Fibroblast of skin of abdomen (primary cell): ENCODE results near the gene GP9.

Source experiments
- DNase-seq: peaks from one replicate; pipeline ENCODE4 v3.0.0-alpha.2; 2013

The GP9 gene

GRCh38 chr3:129028866-129029265 is 31.7 kb upstream of the GP9 start:
- DNase-seq = no peak

- no peak for DNase-seq
Measured at GRCh38 chr3:129030611-129031010, 30.0 kb upstream of the GP9 start.

GRCh38 chr3:129031476-129032215 is 28.9 kb upstream of the GP9 start:
- no peak for DNase-seq

GRCh38 chr3:129032716-129033115 is 27.9 kb upstream of the GP9 start:
- no peak for DNase-seq

GRCh38 chr3:129033151-129033550 is 27.4 kb upstream of the GP9 start:
- no peak for DNase-seq

GRCh38 chr3:129033633-129034321 is 26.8 kb upstream of the GP9 start:
- DNase-seq = no peak

DNA sequence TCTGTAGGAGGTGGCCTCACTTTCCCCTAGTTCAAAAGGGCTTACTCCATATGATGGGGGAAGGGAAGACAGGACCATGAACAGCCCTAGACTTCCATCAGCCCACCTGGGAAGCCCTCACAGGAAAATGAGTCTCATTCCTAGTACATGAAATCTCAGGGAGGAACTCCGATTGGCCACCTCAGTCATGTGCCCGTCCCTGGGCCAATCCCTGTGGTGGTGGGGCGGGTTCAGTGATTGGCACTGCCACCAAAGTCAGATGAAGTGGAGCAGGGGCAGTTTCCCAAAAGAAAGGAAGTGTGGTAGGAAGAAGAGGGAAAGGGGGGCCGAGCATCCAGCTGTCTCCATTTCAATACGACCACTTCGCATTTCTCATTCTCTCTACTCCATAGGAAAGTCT is 25.9 kb upstream of the GP9 start:
- no peak for DNase-seq

- DNase-seq = no peak
Measured at GRCh38 chr3:129035360-129036221, 25.0 kb upstream of the GP9 start.

GRCh38 chr3:129036222-129037092 is 24.1 kb upstream of the GP9 start:
- no peak for DNase-seq

- DNase-seq = no peak
Measured at GRCh38 chr3:129037093-129037419, 23.5 kb upstream of the GP9 start.

DNA sequence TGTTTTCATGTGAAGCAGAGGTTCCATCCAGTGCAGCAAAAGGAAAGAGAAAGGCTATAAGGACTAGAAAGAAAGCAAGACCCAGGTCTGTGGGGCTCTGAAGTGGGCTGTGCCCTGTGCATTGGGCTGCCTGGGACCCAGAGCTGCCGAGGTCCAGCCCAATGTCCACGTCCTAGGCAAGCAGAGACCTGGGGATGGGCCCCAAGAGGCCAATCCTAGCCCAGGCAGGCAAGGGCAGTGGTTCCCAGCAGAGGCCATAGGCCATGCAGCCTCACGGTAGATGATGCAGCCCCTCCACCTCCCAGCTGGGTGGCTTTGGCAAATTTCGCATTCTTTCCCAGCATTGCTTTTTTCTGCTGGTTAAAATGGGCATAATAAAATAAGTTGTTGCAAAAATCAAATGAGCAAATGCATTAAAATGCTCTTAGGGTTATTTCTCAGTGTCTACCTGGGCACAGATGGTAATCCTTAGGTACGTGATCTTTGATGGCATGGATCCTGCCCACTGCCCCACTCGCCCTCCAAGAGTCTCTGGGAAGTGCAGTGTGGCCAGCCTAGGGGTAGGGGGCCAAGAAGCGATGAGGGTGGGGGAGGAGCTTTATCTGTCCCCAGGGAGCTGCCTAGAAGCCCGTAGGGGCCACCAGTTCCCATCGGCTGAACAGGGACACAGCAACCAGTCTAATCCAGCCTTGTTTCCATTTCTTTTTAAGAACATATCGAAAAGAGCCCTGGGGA is 22.3 kb upstream of the GP9 start:
- DNase-seq = no peak

DNA sequence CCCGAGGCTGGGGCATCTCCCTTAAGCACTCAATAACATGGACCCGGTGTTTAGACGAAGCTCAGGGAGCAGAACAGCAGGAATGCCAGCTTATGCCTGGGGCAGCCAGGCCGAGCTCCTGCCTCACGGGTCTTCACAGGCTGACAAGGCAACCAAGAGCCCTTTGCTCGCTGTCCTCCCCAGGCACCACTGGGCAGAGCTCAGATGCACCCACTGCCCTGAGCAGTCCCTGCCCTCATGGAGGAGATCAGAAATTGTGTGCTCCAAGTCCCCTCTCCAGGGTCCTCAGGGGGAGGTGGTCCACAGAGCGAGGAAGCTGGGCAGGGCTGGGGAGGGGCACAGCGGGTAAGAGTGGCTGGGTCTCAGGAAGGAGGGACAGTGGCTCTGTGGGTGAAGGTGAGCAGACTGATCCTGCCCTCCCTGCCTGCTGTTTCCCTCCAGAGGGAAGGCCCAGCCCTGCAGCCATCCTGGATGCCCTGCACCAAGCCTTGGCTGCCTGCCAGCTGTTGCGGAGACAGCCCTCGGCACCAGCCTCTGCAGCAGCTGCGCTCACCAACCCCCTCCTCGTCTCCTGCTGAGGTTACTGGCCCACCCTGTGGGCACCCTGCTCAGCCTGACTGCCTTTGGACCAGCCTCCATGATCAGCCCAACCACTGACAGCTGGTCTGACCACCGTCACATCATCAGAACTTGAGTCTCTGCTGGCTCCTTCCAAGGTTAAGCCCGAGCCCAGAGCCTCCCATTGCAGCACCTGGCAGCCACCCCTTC is 21.1 kb upstream of the GP9 start:
- DNase-seq = no peak

GRCh38 chr3:129040039-129040336 is 20.6 kb upstream of the GP9 start:
- DNase-seq = no peak

DNA sequence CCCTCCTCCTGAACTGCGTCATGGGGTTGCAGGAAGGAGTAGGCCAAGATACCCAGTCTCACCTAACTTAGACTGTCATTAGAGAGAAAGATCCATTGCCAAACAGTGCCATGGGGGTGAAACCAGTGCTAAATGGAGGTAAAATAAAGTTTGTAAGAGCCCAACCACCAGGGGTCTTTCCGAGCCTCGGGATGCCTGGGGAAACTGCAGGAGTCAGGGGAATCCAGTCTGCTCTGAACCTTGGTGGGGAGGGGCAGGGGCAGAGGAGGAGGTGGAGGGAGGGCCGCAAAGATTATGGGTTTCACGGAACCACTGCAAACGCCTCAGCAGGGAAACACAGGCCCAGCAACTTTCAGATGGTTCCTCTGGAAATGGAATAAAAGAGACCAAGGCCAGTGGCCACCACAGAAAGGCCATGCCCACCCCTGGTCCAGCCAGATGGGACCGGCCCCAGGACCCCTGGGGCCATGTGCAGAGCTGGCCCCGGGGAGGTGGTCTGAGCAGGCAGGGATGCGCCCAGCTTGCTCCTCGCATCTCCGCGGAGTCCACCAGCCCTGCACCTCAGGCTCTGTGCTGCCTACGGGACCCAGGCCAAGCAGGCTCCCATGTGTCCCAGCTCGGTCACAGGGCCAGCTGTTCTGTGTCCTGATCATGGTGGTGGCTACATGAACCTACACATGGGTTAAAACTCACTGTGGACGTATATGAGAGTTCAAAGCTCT is 19.8 kb upstream of the GP9 start:
- DNase-seq = no peak

DNA sequence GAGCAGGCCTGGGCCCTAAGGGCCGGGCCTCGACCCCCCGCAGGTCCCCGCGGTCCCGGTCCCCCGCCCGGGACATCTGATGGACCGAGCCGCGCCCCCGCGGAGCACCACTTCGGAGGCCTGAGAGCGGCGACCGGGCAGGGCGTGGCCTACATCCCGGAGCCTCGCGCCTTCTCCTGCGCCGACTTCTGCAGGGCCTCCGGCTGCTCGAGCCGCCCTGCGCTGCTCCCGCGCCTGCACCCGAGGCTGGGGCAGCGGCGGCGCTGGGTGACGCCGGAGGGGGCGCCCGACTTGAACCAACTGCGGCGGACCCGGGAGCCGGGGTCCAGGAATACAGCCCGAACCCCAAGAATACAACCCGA is 14.9 kb upstream of the GP9 start:
- DNase-seq = no peak

- no peak for DNase-seq
Measured at GRCh38 chr3:129046037-129046731, 14.4 kb upstream of the GP9 start.

- no peak for DNase-seq
Measured at GRCh38 chr3:129046732-129047552, 13.6 kb upstream of the GP9 start.

DNA sequence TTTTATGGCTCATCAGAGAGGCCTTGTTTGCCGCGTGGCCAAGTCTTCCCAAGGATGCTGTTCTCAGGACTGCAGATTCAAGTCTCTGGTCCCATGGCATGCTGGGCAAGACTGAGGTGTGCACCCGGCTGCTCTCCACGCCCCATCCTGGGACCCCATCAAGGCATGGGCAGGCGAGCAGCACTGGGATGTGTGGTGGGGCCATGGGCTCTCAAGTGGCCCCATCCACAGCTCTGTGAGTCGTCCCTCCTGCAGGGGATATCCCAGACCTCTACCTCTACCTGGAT is 13.1 kb upstream of the GP9 start:
- no peak for DNase-seq

DNA sequence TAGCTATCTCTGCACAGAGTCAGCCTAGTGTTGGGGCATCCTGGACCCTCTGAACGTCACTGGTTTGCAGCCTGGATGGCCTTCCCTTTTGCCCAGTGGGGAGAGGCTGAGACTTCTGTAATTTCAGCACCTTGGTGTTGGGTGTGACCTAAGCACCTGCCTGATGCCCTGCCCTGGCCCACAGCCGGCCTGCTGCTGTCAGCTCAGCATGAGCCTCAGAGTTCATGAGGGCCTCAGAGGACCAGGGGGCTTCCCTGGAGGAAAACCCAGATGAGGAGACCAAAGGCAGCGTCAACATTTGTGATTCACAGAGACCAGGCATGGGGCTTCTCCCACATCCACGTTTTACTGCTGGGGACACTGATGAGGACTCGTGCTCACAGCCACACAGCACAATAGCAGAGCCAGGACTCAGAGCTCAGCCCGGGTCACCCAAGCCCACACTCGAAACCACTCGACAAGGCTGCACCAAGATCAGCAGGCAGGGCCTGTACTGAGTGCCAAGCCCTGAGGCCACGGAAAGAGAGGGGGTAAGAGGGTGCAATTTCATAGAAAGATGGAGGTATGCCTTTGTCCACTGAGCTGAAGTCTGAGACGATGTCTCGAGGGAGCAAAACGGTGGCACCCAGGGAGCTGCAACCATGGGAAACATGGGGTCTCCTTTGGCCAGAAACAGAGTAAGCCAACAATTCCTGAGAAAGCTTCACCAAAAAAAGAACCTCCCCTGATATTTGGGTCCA is 9.9 kb upstream of the GP9 start:
- DNase-seq = no peak
